22Rv1 (cell line): Measurements from ENCODE around the gene PEX1.

ENCODE experiments used
- CTCF ChIP-seq: fragments of 450-650 bp; IDR thresholded peaks from 2 replicates; pipeline ENCODE4 v1.5.1; 2017; ENCODE audit warnings: mild to moderate bottlenecking
- ZFX ChIP-seq: fragments of 450-650 bp; IDR thresholded peaks from 2 replicates; pipeline ENCODE4 v1.6.1; 2017; ENCODE audit warnings: antibody characterized with exemption, borderline replicate concordance

- TF ChIP-seq CTCF: no peak
- TF ChIP-seq ZFX: no peak
These were observed 24.6 kb downstream of the PEX1 start for GRCh38 chr7:92503767-92504166.
